ENCODE data around the gene PIMREG.

Gene PIMREG

GRCh38 chr17:6437956-6438355, 6.3 kb upstream of the PIMREG start:
- DNase-seq (ENCODE audit: low read depth in 2 of 2), result no peak

- no peak for DNase-seq (ENCODE audit: low read depth in 2 of 2)
Observed at GRCh38 chr17:6439951-6440350, 4.3 kb upstream of the PIMREG start.

GRCh38 chr17:6442775-6443174, 1.5 kb upstream of the PIMREG start:
- no peak for DNase-seq (ENCODE audit: low read depth in 2 of 2)

GRCh38 chr17:6444571-6445335, 498 bp downstream of the PIMREG start:
- DNase-seq (ENCODE audit: low read depth in 2 of 2), result no peak

GRCh38 chr17:6446516-6447100, 2.4 kb downstream of the PIMREG start:
- DNase-seq (ENCODE audit: low read depth in 2 of 2), result no peak

DNA sequence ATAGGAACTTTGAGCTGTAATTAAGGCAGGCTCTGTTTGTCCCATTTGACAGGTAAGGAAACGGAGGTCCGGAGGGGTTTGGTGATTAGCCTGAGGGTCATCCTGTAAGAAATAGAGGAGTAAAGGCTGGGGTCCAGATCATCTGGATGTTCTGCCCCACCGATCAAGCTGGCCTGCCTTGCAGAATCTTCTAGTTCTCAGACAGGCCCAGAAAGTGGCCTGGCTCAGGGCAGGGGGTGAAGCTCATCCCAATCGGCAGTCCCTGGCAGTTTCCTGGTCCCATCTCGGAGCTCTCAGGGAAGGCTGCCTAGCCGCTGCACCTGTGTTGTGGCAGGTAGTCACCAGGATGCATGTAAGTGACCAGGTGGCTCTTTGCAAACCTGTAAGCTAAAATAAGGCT, 4.2 kb downstream of the PIMREG start:
- no peak for DNase-seq (ENCODE audit: low read depth in 2 of 2)

- no peak for DNase-seq (ENCODE audit: low read depth in 2 of 2)
Observed at GRCh38 chr17:6449307-6449706, 5.1 kb downstream of the PIMREG start.

GRCh38 chr17:6450926-6451832, 6.9 kb downstream of the PIMREG start:
- no peak for DNase-seq (ENCODE audit: low read depth in 2 of 2)

DNA sequence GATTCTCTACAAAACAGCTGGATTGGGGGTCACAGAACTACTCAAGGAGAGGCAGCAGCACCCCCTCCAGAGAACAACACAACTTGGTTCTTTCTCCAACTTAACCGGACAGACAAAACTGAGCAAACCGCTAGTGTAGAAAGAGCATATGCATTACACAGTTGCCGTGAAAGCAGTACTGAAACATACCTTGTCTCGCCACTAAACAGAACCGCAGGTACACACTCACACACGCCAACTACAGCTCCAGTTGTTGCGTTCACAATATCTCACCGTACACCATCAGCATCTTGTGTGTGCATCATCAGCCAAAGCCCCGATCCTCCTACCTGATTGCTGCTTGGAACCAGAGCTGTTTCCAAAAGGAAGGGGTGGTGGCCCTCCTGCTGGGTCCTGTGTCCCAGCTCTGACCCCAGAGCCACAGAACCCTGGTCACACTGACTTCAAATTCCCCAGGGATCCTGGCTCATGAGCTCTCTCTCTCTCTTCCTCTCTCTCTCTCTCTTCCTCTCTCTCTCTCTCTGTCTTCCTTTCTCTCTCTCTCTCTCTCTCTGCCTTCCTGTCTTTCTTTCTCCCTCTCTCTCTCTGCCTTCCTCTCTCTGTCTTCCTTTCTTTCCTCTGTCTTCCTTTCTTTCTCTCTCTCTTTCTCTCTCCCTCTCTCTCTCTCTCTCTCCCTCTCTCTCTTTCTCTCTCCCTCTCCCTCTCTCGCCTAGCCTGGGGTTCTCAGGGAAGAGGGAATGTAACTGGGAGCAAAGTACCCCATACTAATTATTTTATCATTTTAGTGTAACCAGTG, 8.4 kb downstream of the PIMREG start:
- DNase-seq (ENCODE audit: low read depth in 2 of 2), result no peak

- no peak for DNase-seq (ENCODE audit: low read depth in 2 of 2)
Observed at GRCh38 chr17:6453279-6454024, 9.2 kb downstream of the PIMREG start.

GRCh38 chr17:6454495-6455320, 10.5 kb downstream of the PIMREG start:
- no peak for DNase-seq (ENCODE audit: low read depth in 2 of 2)

DNA sequence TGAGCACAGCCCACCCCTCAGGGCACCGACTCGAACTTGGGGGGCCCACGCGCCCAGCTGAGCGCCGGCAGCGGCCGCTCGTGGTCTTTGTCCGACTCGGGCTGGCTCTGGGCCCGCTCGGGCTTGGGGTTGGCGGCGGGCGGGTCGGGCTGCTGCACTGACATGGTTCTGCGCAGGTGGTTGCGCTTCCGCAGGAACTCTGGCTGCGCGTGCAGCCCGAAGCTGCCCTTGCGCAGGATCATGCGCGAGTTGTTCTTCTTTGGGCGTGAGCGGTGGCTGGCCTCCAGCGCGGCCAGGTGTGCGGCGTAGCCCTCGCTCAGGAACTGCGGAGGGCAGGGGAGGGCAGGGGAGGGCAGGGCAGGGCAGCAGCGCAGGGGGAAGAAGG, 11.1 kb downstream of the PIMREG start:
- no peak for DNase-seq (ENCODE audit: low read depth in 2 of 2)

DNA sequence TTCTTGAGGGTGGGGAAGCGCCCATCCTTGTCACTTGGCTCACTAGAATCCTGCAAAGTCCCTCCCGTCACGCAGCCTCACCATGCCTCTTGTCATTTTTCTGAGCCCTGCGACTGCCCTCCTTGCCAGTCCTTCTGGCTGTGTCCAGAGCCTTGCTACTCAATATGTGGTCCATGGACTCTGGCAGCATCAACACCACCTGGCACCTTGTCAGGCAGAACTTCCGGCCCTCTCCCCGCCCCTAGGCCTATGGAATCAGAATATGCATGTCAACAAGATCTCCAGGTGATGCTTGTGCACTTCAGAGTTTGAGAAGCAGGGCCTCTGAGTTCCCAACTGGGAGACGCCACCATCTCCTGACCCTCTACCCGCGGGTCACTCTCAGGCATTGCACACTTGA, 12.1 kb downstream of the PIMREG start:
- DNase-seq (ENCODE audit: low read depth in 2 of 2), result no peak

GRCh38 chr17:6456914-6457687, 12.8 kb downstream of the PIMREG start:
- DNase-seq (ENCODE audit: low read depth in 2 of 2), result no peak

GRCh38 chr17:6457688-6458459, 13.6 kb downstream of the PIMREG start:
- no peak for DNase-seq (ENCODE audit: low read depth in 2 of 2)

- DNase-seq (ENCODE audit: low read depth in 2 of 2), result no peak
Observed at GRCh38 chr17:6458460-6458950, 14.2 kb downstream of the PIMREG start.

DNA sequence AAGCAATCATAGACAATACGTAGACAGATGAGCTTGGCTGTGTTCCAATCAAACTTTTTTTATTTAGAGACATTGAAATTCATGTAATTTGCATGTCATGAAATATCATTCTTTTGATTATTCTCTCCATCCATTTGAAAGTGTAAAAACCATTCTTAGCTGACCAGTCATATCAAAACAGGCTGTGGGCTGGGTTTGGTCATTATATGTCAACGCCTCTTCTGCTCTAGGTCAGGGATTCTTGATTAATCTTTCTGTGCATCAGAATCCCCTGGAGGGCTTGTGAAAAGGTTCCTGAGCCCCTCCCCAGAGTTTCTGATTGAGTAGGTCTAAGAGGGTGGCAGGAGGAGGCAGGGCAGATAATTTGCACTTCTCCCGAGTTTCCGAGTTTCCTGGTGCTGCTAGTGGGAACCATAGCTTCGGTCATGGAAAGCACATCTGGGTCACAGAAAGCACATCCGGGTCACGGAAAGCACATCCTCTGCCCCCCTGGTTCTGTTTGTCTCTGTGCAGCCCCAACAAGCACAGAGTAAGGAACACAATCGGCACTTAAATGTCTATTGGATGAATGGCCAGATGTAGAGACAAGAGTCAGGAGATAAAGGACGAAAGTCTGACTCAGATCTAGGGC, 16.4 kb downstream of the PIMREG start:
- no peak for DNase-seq (ENCODE audit: low read depth in 2 of 2)

GRCh38 chr17:6461246-6461645, 17.0 kb downstream of the PIMREG start:
- no peak for DNase-seq (ENCODE audit: low read depth in 2 of 2)
